Cardiac fibroblast (primary cell): ENCODE data around the gene PRDM11.

Experiments used
- DNase-seq, 2 donors: peaks; one replicate each; pipeline versions ENCODE4 v3.0.0 to v3.0.0-alpha.2; 2010; ENCODE audit warnings: low read depth in 2 of 2
- H3K4me3 ChIP-seq, 2 donors: replicated peaks in 1 of 2; 1 replicate in 1 of 2; 2 replicates in 1 of 2; pipeline ENCODE4 v1.5.1; 2011; ENCODE audit warnings: low read depth in 2 of 2, low read length in 2 of 2, mild to moderate bottlenecking in 2 of 2, moderate library complexity in 1 of 2
- CTCF ChIP-seq: IDR thresholded peaks from one replicate; pipeline ENCODE4 v1.5.1; 2011; ENCODE audit warnings: low read depth, mild to moderate bottlenecking, low read length, inconsistent platforms

The PRDM11 gene

GRCh38 chr11:45162916-45163879 is 16.8 kb downstream of the PRDM11 start:
- no peak for DNase-seq
- no peak overlapping the region for H3K4me3 ChIP-seq
- TF ChIP-seq CTCF: no peak

- no peak for DNase-seq
- H3K4me3 ChIP-seq: no peak overlapping the region
- no peak for TF ChIP-seq CTCF
Observed at GRCh38 chr11:45163956-45164575, 17.6 kb downstream of the PRDM11 start.

GRCh38 chr11:45165386-45165785 is 18.9 kb downstream of the PRDM11 start:
- no peak for TF ChIP-seq CTCF
- DNase-seq: no peak
- no peak overlapping the region for H3K4me3 ChIP-seq

- no peak for TF ChIP-seq CTCF
- no peak for DNase-seq
- no peak overlapping the region for H3K4me3 ChIP-seq
Observed at GRCh38 chr11:45165806-45166603, 19.6 kb downstream of the PRDM11 start.

- DNase-seq: no peak
- H3K4me3 ChIP-seq: no peak overlapping the region
- no peak for TF ChIP-seq CTCF
Observed at GRCh38 chr11:45166604-45166897, 20.1 kb downstream of the PRDM11 start.

GRCh38 chr11:45167283-45167682 is 20.8 kb downstream of the PRDM11 start:
- no peak for DNase-seq
- TF ChIP-seq CTCF: no peak

More at GRCh38 chr11:45167283-45167682, 20.8 kb downstream of the PRDM11 start:
- H3K4me3 ChIP-seq: no peak overlapping the region
